Measurements from ENCODE around the gene FHIP1B.

GRCh38 chr11:6209801-6210200, 24.6 kb downstream of the FHIP1B start:
- TF ChIP-seq, protein P1, sequence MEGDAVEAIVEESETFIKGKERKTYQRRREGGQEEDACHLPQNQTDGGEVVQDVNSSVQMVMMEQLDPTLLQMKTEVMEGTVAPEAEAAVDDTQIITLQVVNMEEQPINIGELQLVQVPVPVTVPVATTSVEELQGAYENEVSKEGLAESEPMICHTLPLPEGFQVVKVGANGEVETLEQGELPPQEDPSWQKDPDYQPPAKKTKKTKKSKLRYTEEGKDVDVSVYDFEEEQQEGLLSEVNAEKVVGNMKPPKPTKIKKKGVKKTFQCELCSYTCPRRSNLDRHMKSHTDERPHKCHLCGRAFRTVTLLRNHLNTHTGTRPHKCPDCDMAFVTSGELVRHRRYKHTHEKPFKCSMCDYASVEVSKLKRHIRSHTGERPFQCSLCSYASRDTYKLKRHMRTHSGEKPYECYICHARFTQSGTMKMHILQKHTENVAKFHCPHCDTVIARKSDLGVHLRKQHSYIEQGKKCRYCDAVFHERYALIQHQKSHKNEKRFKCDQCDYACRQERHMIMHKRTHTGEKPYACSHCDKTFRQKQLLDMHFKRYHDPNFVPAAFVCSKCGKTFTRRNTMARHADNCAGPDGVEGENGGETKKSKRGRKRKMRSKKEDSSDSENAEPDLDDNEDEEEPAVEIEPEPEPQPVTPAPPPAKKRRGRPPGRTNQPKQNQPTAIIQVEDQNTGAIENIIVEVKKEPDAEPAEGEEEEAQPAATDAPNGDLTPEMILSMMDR (IDR thresholded peaks at IDR 0.05; ENCODE audit: borderline replicate concordance, extremely low read depth, low read length, poor library complexity, severe bottlenecking), result no peak
- TF ChIP-seq EZH2 (IDR thresholded peaks at IDR 0.05; ENCODE audit: borderline replicate concordance, low read depth, low read length, severe bottlenecking), result no peak

Measured in DND-41 (cell line).